ENCODE measurements around the gene IFIT2.
"Not testable (repeated sequence)": the region's sequence is repeated elsewhere in the genome, so short reads cannot be mapped to it uniquely, and the experiment has no call there.

IFIT2 gene

DNA sequence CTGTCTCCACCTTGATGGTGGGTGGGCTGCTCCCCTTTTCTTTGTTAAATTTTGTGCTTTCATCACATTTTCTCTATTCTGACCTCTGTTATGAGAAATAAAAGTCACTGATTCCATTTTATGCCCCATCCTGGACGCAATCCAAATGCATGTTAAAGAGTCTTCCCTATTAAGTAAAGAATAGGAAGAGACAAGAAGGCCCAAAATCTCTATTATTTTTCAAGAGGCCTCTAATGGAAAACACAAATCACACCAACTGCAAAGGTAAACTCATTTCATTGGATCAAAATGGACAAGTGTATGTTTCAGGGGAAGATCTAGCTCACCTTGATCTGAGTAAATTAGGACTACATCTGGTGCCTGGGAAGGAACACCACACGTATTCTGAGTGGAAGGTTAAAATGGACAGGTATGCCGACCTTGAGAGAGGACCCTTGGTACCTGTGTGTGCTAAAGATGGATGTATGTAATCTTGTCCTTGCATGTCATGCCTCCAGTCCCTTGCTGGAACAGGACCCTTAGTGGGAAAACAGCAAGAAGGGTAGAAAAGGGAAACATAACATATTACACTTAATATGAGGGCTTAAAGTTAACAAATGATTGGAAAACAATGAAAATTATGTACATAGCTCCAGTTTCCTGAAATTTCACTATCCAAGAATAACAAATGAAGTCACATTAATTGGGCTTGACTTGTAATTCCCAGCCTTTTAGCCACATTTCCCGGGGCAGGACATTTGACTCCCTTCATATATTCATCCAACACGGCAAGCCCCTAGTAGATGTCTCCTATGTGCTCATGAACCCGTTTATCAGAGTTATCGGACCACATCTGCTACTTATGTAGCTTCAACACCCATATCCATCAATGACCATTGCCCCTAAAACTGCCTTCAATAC is 7.6 kb downstream of the IFIT2 start:
- no peak for DNase-seq

DNA sequence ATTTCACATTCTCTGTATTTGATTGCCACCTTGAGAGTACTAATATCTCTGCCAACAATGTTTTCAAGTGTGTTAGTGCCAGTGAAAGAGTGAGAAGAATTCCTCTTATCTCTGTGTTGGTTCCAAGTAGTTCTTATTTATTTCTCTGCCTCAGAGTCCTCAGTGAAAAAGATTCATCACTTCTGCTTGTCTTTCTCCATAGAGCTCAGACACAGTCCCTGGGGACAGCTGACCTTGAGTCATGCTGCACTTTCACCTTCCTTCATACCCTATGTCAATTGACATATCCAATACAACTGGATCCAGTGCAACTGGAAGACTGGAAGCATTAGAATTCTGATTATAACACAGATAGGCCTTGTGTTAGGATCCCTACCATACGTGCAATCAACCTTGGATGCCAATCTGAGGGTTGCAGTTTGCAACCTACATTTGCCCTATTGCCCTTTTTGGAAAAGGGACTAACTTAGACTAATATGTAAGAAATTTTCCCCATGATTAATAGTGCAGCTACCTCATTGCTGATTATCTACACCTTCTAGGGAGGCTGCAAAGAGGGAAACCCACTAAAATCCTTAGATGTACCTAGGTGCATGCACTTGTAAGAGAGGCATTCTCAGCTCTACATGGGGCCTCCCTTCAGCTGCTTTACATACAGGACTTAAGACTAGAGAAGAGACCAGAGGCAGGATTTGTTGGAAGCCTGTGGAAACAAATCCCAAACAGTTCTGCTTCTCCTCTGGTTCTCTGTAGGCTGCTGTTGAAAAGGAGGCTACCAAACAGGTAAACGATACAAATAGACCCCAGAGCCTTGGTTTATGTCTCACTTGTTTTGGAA is 8.4 kb downstream of the IFIT2 start:
- DNase-seq, result no peak

DNA sequence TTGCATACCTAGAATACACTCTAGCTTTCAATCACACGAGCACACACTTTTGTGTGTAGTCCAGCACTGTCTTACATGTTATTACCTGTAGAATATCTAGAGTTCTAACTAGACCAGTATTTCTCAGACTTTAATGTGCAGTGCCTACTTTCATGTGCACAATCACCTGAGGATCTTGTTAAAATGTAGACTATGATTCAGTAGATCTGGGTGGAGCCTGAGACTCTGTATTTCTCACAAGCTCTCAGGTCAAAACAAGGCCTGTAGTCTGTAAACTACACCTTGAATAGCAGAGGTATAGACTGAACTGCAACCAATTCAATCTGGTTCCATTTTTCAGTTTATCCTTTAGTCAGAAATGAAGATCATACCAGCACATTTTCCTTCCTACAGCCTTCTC is 11.1 kb downstream of the IFIT2 start:
- no peak for DNase-seq

DNA sequence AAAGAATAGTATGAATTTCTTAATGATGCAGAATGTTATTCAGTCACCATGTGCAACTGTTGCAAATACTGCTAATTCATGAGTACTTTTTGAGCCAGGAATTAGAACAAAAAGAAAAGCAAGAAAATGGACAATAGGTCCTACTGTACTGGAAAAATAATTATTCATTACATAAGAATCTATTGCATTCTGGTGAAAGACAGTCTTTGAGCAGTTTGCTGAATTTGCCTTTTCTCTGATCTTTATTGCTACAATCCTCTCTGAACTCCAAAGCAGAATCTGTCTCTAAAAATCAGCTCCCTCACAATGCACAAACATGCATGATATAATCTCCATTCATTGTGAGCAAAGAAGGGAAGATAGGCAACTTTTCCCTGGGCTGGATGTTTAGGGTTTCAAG is 12.8 kb downstream of the IFIT2 start:
- no peak for DNase-seq

DNA sequence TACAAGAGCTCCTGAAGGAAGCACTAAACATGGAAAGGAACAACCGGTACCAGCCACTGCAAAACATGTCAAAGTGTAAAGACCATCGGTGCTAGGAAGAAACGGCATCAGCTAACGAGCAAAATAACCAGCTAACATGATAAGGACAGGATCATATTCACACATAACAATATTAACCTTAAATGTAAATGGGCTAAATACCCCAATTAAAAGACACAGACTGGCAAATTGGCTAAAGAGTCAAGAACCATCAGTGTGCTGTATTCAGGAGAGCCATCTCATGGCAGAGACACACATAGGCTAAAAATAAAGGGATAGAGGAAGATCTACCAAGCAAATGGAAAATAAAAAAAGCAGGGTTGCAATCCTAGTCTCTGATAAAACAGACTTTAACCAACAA is 16.2 kb downstream of the IFIT2 start:
- DNase-seq, result not testable (repeated sequence)

DNA sequence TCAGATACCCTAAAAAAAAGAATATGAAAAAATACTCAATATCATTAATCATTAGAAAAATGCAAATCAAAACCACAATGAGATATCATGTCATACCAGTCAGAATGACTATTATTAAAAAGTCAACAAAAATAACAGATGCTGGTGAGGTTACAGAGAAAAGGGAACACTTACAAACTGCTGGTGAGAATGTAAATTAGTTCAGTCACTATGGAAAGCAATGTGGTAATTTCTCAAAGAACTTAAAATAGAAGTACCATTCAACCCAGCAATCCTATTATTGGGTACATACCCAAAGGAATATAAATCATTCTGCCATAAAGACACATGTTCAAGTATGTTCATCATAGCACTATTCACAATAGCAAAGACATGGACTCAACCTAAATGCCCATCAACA is 23.2 kb downstream of the IFIT2 start:
- not testable (repeated sequence) for DNase-seq

DNA sequence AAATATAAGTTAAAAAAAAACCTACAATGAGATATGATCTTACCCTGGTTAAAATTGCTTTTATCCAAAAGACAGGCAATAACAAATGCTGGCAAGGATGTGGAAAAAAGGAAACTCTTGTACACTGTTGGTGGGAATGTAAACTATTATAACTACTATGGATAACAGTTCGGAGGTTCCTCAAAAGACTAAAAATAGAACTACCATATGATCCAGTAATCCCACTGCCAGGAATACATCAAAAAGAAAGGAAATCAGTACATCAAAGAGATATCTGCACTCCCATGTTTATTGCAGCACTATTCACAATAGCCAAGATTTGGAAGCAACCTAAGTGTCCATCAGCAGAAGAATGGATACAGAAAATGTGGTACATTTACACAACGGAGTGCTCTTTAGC is 24.0 kb downstream of the IFIT2 start:
- not testable (repeated sequence) for DNase-seq

DNA sequence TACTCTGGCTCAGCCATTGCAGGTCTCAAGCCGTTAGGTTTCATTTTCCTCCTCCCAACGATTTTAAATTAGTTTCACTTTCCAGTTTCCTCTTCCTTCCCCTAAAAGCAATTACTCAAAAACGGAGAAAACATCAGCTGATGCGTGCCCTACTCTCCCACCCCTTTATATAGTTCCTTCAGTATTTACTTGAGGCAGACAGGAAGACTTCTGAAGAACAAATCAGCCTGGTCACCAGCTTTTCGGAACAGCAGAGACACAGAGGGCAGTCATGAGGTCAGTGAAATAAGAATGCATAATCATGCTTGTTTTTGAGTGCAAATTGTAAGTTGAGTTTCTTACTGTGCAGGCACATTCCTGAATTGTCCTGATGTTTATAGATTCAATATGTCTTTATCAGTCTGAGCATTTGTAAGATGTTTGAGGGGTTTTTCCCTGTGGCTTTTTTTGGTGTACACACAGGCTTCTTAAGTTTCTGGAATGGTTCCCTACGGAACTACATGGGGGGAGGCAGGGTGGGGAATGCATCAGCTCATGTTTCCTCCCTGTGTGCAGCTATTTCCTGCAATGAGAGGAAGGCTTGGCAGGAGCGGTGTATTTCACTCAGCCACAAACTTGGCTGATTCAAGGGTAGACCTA is 26.1 kb downstream of the IFIT2 start, which contains the start of gene IFIT3:
TSS of gene IFIT3 (plus strand) at position 195 of the 639 bp plus-strand sequence. CDS start at position 272, 77 bp downstream.
- DNase-seq, result peak; percentile 43

DNA sequence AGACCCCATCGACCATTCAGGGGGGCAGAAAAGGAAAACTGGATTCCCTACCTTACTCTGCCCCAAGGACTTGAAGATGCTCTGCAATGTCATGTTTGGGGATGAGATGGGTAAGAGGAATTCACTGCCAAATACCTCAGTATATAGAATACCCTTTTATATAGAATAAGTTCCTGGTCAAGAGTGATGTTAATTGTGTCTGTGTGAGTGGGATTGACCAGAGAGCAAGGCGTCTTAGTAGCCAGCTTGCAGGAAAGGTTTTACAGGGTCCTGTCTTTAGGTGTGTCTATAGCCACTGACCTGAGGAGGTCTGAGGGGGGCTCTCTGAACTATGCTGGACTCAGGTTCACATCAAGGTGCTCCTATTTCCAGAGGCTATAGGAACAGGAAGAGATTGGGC is 27.3 kb downstream of the IFIT2 start:
- DNase-seq, result no peak

DNA sequence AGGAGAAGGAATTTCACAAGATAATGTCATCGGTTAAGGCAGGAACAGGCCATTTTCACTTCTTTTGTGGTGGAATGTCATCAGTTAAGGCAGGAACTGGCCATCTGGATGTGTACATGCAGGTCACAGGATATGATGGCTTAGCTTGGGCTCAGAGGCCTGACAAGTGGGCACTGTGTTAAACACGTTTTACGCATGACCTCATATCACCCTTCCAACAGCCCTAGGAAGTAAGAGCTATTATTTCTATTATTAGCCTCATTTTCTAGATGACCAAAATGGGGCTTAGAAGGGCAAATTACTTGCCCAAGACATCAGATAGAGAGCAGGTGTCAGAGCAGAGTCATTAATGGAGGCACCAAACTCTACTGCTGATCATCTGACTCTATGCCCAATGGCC is 28.2 kb downstream of the IFIT2 start:
- DNase-seq, result not testable (repeated sequence)

DNA sequence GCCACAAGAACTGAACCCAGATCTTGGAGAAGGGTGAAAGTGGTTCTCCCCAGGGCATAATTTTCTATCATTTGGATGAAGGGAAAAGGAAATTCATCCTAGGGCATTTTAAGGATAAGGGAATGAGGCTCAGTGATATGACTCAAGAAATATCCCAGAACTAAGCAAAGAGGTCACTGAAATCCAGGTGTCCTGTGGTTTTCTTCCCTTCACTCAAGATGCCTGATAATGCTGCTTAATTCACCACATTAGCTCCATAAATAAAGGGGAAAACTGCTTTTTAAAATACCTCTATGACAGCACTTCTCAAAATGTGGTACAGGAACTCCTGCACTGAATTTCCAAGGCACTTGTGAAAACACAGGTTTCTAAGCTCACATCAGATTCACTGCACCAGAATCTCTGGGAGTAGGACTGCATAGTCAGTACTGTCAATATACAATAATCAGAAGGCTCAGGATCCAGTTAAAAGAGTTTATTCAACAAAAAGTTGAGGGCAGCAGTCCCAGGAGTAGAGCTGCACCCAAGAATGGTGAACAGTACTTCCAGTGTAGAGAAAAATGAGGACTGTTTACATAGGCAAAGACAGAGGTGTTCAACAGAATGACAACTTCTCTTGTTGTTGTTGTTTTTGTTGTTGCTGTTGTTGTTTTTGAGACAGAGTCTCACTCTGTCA is 28.8 kb downstream of the IFIT2 start:
- DNase-seq, result no peak

DNA sequence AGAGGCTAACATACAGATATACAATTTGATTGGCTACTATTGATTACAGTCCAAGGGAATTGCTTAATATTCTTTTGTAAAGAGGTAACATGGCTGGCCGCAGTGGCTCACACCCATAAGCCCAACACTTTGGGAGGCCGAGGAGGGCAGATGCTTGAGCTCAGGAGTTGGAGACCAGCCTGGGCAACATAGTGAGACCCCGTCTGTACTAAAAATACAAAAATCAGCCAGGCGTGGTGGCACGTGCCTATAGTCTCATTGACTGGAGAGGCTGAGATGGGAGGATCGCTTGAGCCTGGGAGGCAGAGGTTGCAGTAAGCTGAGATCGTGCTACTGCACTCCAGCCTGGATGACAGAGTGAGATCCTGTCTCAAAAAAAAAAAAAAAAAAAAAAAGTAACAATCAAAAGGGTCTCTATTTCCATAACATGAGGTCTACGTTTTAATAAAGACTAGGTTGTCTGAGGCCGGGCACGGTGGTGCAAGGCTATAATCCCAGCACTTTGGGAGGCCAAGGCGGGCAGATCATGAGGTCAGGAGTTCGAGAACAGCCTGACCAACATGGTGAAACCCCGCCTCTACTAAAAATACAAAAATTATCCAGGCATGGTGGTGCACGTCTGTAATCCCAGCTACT is 29.8 kb downstream of the IFIT2 start:
- not testable (repeated sequence) for DNase-seq

DNA sequence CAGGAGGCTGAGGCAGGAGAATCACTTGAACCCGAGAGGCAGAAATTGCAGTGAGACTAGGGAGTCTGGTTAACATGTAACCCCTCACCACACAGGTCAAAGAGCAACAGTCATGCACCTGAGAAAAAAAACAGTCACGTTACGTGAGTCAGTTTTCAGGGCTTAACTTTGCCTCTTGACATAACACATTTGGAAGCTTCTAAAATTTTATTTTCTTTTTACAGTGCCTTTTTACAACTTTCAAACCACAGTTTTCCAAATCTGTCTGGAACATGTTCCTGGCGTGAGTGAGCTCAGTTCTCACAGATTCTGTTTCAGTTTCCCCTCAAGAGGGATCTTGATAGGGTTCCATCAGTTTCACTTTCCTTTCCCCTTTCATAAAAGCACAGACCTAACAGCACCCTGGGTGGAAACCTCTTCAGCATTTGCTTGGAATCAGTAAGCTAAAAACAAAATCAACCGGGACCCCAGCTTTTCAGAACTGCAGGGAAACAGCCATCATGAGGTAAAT is 30.3 kb downstream of the IFIT2 start:
- DNase-seq, result no peak

DNA sequence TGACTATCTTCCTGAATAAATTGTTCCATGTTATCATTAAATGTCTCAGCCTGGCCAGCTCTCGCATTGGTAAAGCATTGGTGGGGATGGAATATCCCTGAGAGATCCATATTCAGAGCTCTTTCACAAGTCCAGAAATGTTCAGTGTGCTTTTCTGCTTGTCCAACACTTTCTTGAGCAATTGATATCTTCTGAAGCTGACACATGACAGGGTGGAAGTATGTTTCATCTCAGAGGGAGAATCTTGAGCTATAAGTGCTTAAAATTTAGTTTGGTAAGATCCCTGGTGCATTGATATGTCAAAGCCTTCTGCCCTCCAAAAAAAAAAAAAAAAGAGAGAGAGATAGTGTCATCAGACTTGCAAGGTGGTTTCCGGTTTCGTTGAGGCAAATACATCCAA is 33.4 kb downstream of the IFIT2 start:
- DNase-seq, result no peak

DNA sequence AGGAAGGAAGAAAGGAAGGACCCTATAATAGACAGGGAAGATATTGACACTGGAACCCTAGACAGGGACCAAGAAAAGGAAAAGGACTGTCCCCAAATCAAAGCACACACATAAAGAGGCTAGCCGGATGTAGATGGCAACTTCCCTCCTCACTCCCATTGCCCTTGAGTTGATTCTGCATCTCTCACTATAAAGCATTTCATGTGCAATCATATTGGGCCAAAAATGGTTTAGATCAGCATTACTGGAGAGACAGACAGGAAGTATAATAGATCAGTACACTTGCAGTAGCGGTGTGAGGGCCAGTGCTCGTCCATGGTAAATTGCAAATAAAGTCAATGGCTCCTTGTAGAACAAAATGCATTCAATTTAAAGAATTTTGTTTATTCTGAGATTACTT is 34.4 kb downstream of the IFIT2 start:
- no peak for DNase-seq

DNA sequence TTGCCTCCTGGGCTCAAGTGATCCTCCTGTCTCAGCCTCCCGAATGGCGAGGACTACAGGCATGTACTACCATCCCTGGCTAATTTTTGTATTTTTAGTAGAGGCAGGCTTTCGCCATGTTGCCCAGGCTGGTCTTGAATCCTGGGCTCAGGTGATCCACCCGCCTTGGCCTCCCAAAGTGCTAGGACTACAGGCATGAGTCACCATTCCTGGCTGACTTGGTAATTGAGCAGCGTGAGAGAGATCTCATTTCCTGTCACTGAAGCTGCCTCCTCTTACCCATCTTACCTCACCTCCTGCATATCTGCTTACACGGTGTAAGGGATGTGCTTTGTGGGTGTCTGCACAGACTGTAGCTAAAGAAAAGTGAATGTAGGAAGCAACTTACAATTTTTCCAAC is 35.6 kb downstream of the IFIT2 start:
- DNase-seq, result no peak

DNA sequence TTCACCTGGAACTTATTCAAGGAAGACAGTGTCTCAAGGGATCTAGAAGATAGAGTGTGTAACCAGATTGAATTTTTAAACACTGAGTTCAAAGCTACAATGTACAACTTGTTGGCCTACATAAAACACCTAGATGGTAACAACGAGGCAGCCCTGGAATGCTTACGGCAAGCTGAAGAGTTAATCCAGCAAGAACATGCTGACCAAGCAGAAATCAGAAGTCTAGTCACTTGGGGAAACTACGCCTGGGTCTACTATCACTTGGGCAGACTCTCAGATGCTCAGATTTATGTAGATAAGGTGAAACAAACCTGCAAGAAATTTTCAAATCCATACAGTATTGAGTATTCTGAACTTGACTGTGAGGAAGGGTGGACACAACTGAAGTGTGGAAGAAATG is 36.9 kb downstream of the IFIT2 start:
- no peak for DNase-seq

DNA sequence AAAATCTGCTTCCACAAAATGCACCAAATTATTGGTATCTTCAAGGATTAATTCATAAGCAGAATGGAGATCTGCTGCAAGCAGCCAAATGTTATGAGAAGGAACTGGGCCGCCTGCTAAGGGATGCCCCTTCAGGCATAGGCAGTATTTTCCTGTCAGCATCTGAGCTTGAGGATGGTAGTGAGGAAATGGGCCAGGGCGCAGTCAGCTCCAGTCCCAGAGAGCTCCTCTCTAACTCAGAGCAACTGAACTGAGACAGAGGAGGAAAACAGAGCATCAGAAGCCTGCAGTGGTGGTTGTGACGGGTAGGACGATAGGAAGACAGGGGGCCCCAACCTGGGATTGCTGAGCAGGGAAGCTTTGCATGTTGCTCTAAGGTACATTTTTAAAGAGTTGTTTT is 38.0 kb downstream of the IFIT2 start:
- DNase-seq, result no peak

DNA sequence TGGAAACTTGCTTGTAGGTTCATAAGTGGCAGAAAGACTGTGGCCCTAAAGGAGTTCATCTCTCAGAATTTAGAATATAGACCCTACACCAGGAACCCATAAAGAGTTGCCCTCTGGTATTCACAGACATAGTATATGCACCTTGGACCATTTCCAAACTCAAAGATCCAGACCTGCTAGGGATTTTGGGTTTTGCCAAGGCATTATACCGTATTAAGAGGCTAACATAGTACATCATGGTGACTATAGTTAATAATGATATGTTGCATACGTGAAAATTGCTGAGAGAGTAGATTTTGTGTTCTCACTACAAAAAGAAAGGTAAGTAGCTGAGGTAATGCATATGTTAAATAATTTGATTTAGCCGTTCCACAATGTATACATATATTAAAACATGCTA is 39.8 kb downstream of the IFIT2 start:
- no peak for DNase-seq

DNA sequence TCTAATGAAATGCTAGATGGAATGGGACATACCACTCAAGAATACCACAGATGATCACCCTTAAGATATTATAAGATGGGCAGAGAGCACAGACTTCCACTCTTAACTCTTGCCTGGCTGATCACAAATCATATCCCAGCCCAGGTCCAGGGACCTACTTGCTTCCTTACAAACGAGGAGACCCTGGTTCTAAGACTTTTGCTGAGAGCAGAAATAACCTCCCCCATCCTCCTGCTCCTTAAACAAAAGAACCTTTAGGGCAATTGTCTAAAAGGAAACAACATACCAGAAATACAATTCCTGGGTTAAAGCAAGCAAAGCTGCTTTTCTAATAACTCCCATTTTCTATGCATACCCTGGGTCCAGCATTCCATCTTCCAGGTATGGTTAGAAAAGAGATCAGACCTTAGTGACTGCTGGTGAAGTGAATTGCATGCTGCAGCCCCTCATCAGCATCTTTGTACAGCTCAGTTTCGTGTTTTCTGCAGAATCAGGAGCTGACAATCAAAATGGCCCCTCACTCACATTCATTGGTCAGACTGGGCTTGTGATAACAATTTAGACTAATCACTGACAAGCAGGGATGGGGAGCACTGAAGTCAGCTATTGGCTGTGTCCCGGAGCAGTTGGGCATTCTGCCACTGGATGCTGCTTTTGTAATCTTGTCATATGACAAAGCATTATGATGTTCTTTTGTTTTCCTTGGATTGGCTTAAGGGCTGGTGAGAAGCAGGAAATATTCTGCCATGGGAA is 40.5 kb downstream of the IFIT2 start:
- no peak for DNase-seq

DNA sequence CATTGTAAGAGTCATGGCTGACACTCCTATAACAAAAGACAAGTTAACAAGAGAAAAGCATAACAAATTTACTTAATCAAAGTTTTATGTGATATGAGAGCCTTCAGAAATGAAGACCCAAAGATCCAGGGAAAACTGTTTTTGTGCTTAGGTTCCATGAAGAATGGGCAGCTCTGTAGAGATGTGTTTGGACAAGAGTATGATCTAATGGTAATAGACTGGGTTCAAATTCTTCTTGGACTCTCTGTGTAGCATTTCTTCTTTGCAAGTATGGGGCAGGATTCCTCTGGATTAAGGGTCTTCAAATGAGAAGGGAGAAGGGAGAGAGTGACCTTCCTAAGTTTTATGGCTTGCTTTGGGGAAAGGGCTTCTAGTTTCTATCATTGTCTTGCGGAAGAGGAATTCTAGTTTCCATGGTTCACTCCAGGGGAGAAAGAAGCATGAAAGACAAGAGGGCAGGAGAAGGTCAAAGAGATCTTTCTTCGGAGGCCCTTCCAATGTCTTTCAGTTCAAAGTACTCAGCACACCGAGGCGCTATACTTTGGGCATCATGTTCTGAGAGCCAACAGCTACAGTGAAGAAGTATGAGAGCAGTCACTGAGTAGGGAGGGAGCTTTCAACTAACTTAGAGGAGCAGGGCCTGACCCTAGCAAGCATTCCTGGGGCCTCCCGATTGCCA is 41.4 kb downstream of the IFIT2 start:
- DNase-seq, result no peak

All from CD4-positive, alpha-beta T cell treated with Interleukin-15 for 1 hour (primary cell).